Retinal pigment epithelial cell (primary cell): ENCODE results near the gene UST.

ENCODE experiments used
- DNase-seq: peaks from one replicate; pipeline ENCODE4 v3.0.0-alpha.2; 2010; ENCODE audit warnings: low read depth
- H3K4me3 ChIP-seq: 2 replicates; pipeline ENCODE4 v1.5.1; 2011; ENCODE audit warnings: mild to moderate bottlenecking, low read length, control low read depth, moderate library complexity
- TF ChIP-seq, protein P1 (sequence below): conservative IDR thresholded peaks from 2 replicates; pipeline ENCODE4 v1.5.1; 2011; ENCODE audit warnings: low read depth, low read length, control low read depth, inconsistent platforms

Gene UST

GRCh38 chr6:148836751-148837150 is 89.9 kb downstream of the UST start:
- H3K4me3 ChIP-seq, result no peak overlapping the region
- TF ChIP-seq, protein P1, sequence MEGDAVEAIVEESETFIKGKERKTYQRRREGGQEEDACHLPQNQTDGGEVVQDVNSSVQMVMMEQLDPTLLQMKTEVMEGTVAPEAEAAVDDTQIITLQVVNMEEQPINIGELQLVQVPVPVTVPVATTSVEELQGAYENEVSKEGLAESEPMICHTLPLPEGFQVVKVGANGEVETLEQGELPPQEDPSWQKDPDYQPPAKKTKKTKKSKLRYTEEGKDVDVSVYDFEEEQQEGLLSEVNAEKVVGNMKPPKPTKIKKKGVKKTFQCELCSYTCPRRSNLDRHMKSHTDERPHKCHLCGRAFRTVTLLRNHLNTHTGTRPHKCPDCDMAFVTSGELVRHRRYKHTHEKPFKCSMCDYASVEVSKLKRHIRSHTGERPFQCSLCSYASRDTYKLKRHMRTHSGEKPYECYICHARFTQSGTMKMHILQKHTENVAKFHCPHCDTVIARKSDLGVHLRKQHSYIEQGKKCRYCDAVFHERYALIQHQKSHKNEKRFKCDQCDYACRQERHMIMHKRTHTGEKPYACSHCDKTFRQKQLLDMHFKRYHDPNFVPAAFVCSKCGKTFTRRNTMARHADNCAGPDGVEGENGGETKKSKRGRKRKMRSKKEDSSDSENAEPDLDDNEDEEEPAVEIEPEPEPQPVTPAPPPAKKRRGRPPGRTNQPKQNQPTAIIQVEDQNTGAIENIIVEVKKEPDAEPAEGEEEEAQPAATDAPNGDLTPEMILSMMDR, result no peak
- no peak for DNase-seq

- no peak for DNase-seq
- TF ChIP-seq, protein P1, result no peak
- H3K4me3 ChIP-seq, result no peak overlapping the region
These were observed 91.1 kb downstream of the UST start for GRCh38 chr6:148837941-148838340.

- DNase-seq, result no peak
- no peak overlapping the region for H3K4me3 ChIP-seq
- TF ChIP-seq, protein P1, result no peak
These were observed 92.2 kb downstream of the UST start for GRCh38 chr6:148839044-148839443.

DNA sequence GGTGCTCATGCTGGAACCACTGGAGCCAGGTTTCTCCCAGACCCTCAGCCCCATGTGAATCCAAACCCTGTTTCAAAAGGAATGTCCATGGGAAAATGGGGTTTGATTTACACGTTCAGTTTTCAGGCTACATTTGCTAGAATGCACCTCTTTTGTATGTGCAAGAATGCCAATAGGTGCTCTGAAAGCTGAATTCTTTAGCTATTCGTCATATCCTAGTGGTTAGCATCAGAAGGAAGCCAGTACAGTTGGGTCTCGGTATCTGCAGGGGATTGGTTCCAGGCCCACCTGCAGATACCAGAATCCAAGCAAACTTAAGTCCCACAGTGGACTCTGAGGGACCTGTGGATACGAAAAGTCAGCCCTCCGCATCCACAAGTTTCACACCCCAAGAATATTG is 93.4 kb downstream of the UST start:
- TF ChIP-seq, protein P1, result no peak
- H3K4me3 ChIP-seq, result no peak overlapping the region
- DNase-seq, result no peak

- H3K4me3 ChIP-seq, result no peak overlapping the region
- TF ChIP-seq, protein P1, result no peak
- DNase-seq, result no peak
These were observed 95.6 kb downstream of the UST start for GRCh38 chr6:148842296-148843019.

DNA sequence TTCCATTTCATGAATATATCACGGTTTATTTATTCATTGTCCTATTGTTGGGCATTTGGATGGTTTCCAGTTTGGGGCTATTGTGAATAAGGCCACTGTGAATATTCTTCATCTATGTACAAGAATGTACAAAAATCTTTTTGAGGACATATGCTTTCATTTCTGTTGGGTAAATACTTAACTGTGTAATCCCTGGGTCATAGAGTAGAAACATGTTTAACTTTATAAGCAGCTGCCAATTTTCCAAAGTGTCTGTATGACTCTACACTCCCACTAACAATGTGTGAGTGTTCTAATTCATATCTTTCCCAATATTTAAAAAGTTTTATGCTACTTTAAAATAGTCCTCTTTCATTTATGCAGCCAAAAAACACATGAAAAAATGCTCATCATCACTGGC is 98.6 kb downstream of the UST start:
- no peak overlapping the region for H3K4me3 ChIP-seq
- TF ChIP-seq, protein P1, result no peak
- no peak for DNase-seq
